IMR-90 (cell line): ENCODE results near the gene KLF18. TPM values are rescaled to one million over a fixed set of nuclear protein-coding genes. Genes with fewer than 3 reads are reported as not detected.

Experiments used
- ATAC-seq: fragments of 200-7000 bp; cut with Tn5 transposase; 2 replicates; pipeline ENCODE4 v1.9.1; 2020; ENCODE audit warnings: low read depth, mild to moderate bottlenecking, moderate library complexity
- BruUV-seq: library from RNA; stranded (reverse); fragments of 400-500 nt; replicated peaks from 2 replicates; lab custom pipeline; 2021; lab: Mats Ljungman, UMichigan
- CTCF ChIA-PET: fragments of 300-600 bp; formaldehyde crosslinking; extraction: SDS; loops from one replicate; lab custom pipeline; 2021; ENCODE audit warnings: antibody characterized with exemption; lab: Yijun Ruan, JAX
- POLR2A ChIA-PET: fragments of 300-600 bp; sonication (Branson Sonifier 250); formaldehyde crosslinking; loops from one replicate; lab custom pipeline; 2022; ENCODE audit warnings: antibody characterized with exemption; ENCODE audit not compliant: unreplicated experiment; lab: Charles Lee
- DNase-seq: peaks from one replicate; pipeline ENCODE4 v3.0.0; 2013
- H2AFZ ChIP-seq: replicated peaks from 2 replicates; pipeline ENCODE3; 2013; ENCODE audit warnings: low read length, mild to moderate bottlenecking; ENCODE audit not compliant: poor library complexity
- H2AK5ac ChIP-seq: 2 replicates; pipeline ENCODE4 v1.6.1; 2013; ENCODE audit warnings: low read depth, low read length, inconsistent platforms
- H2AK9ac ChIP-seq: replicated peaks from 2 replicates; pipeline ENCODE3; 2013; ENCODE audit warnings: mild to moderate bottlenecking, low read depth, low read length, moderate library complexity; ENCODE audit not compliant: poor library complexity
- H2BK120ac ChIP-seq: 2 replicates; pipeline ENCODE4 v1.6.1; 2013; ENCODE audit warnings: low read depth, low read length, inconsistent platforms
- H2BK15ac ChIP-seq: 3 replicates; pipeline ENCODE4 v1.6.1; 2013; ENCODE audit warnings: low read depth, low read length, inconsistent platforms
- H2BK20ac ChIP-seq: 2 replicates; pipeline ENCODE4 v1.6.1; 2013; ENCODE audit warnings: low read depth, mild to moderate bottlenecking, inconsistent platforms, low read length, moderate library complexity
- H2BK5ac ChIP-seq: 2 replicates; pipeline ENCODE4 v1.6.1; 2013; ENCODE audit warnings: mild to moderate bottlenecking, low read depth, low read length, inconsistent platforms; ENCODE audit not compliant: poor library complexity, severe bottlenecking
- H3K14ac ChIP-seq: replicated peaks from 2 replicates; pipeline ENCODE4 v1.6.1; 2013; ENCODE audit warnings: low read depth, low read length, inconsistent platforms
- H3K18ac ChIP-seq: 2 replicates; pipeline ENCODE4 v1.6.1; 2013; ENCODE audit warnings: low read depth, low read length, control low read depth
- H3K23ac ChIP-seq: 2 replicates; pipeline ENCODE4 v1.6.1; 2013; ENCODE audit warnings: low read depth, low read length, inconsistent platforms
- H3K27ac ChIP-seq: 2 replicates; pipeline ENCODE4 v1.5.1; 2013; ENCODE audit warnings: mild to moderate bottlenecking, control low read depth, low read length; ENCODE audit not compliant: insufficient read depth
- H3K27me3 ChIP-seq: 2 replicates; pipeline ENCODE4 v1.6.1; 2013; ENCODE audit warnings: low read length; ENCODE audit not compliant: control insufficient read depth, insufficient read depth
- H3K36me3 ChIP-seq: 2 replicates; pipeline ENCODE4 v1.6.1; 2013; ENCODE audit warnings: low read length, mixed read lengths; ENCODE audit not compliant: control insufficient read depth, insufficient read depth
- H3K4ac ChIP-seq: 2 replicates; pipeline ENCODE4 v1.6.1; 2013; ENCODE audit warnings: low read depth, low read length, inconsistent platforms
- H3K4me1 ChIP-seq: 2 replicates; pipeline ENCODE4 v1.6.1; 2013; ENCODE audit warnings: low read length, mixed read lengths; ENCODE audit not compliant: control insufficient read depth, insufficient read depth
- H3K4me2 ChIP-seq: 2 replicates; pipeline ENCODE4 v1.6.1; 2013; ENCODE audit warnings: low read depth, mild to moderate bottlenecking, control low read depth, low read length, moderate library complexity
- H3K4me3 ChIP-seq: 2 replicates; pipeline ENCODE4 v1.5.1; 2013; ENCODE audit warnings: low read depth, mild to moderate bottlenecking, control low read depth, low read length, moderate library complexity; ENCODE audit not compliant: insufficient read depth
- H3K56ac ChIP-seq: 2 replicates; pipeline ENCODE4 v1.6.1; 2013; ENCODE audit warnings: low read length, inconsistent platforms; ENCODE audit not compliant: insufficient read depth; ENCODE audit errors: extremely low read depth
- H3K79me1 ChIP-seq, 2 experiments: 2 replicates each; pipeline ENCODE4 v1.6.1; 2013; ENCODE audit warnings: low read length in 2 of 2, inconsistent platforms in 1 of 2, low read depth in 1 of 2
- H3K9ac ChIP-seq: 2 replicates; pipeline ENCODE4 v1.6.1; 2013; ENCODE audit warnings: low read depth, low read length, control low read depth
- H3K9me1 ChIP-seq: 2 replicates; pipeline ENCODE4 v1.6.1; 2013; ENCODE audit warnings: low read length, inconsistent platforms; ENCODE audit not compliant: insufficient read depth
- H3K9me3 ChIP-seq: 2 replicates; pipeline ENCODE4 v1.6.1; 2013; ENCODE audit warnings: low read length; ENCODE audit not compliant: control insufficient read depth, insufficient read depth
- H4K20me1 ChIP-seq: 2 replicates; pipeline ENCODE4 v1.6.1; 2013; ENCODE audit warnings: low read length, inconsistent platforms; ENCODE audit not compliant: insufficient read depth
- H4K5ac ChIP-seq: 2 replicates; pipeline ENCODE4 v1.6.1; 2013; ENCODE audit warnings: mild to moderate bottlenecking, low read depth, low read length, control low read depth
- H4K8ac ChIP-seq, 2 experiments: 2 replicates each; pipeline ENCODE4 v1.6.1; 2013; ENCODE audit warnings: low read depth in 2 of 2, low read length in 2 of 2, control low read depth in 1 of 2, inconsistent platforms in 1 of 2
- H4K91ac ChIP-seq: 2 replicates; pipeline ENCODE4 v1.6.1; 2013; ENCODE audit warnings: low read depth, low read length, inconsistent platforms; ENCODE audit not compliant: insufficient read depth
- CHD1 ChIP-seq: IDR thresholded peaks from 2 replicates; pipeline ENCODE4 v1.6.1; 2012; ENCODE audit warnings: low read depth, low read length, improper control_type of control experiment
- MAFK ChIP-seq: IDR thresholded peaks from 2 replicates; pipeline ENCODE4 v1.6.1; 2012; ENCODE audit warnings: low read depth, low read length, improper control_type of control experiment
- MAZ ChIP-seq: IDR thresholded peaks from 2 replicates; pipeline ENCODE4 v1.6.1; 2012; ENCODE audit warnings: low read depth, mild to moderate bottlenecking, low read length, improper control_type of control experiment, moderate library complexity, borderline replicate concordance
- MXI1 ChIP-seq: IDR thresholded peaks from 2 replicates; pipeline ENCODE4 v1.6.1; 2012; ENCODE audit warnings: low read depth, mild to moderate bottlenecking, low read length, moderate library complexity, borderline replicate concordance
- POLR2A ChIP-seq: IDR thresholded peaks from 2 replicates; pipeline ENCODE4 v1.6.1; 2012; ENCODE audit warnings: mild to moderate bottlenecking, low read depth, low read length
- RAD21 ChIP-seq: IDR thresholded peaks from 2 replicates; pipeline ENCODE4 v1.6.1; 2012; ENCODE audit warnings: low read length, improper control_type of control experiment
- WGBS, 2 experiments: methylation state at CpG; one replicate each; pipeline versions ENCODE4 v1.1.5 to v1.1.7; 2013; ENCODE audit warnings: missing lambda C conversion rate in 2 of 2; ENCODE audit not compliant: insufficient read length in 1 of 2; ENCODE audit errors: extremely low coverage in 2 of 2; 5-methylcytosine and 5-hydroxymethylcytosine counted together
- dilution Hi-C: fragments of 300-500 bp; cut with HindIII; formaldehyde crosslinking; loops from one replicate; pipeline ENCODE4 v1.14.3; 2018; ENCODE audit warnings: low sequenced_read_pairs; ENCODE audit not compliant: unreplicated experiment
- in situ Hi-C: fragments of 300-500 bp; cut with MboI; formaldehyde crosslinking; loops from 3 replicates; pipeline ENCODE4 v1.14.3; 2019; ENCODE audit warnings: low sequenced_read_pairs, inconsistent platforms, mixed read lengths
- intact Hi-C: fragments of 100-400 bp; cut with micrococcal nuclease; formaldehyde crosslinking; loops from 2 replicates; pipeline ENCODE4 v1.10.0; 2022
- polyA plus RNA-seq, 3 experiments: library from polyadenylated mRNA; depleted of rRNA; stranded (reverse); fragments of >200 nt; gene quantifications; 2 replicates each; pipeline ENCODE4 v1.2.3, GENCODE V29; 2012; ENCODE audit warnings: low replicate concordance in 1 of 3
- total RNA-seq: library from RNA; depleted of rRNA; stranded (reverse); fragments of >200 nt; gene quantifications from 2 replicates; pipeline ENCODE4 v1.2.3, GENCODE V29; 2012
- TF ChIP-seq, protein P1 (sequence below): fragments of 150-350 bp; IDR thresholded peaks from 2 replicates; pipeline ENCODE4 v1.6.1; 2016; ENCODE audit warnings: low read depth, mild to moderate bottlenecking, low read length, moderate library complexity, borderline replicate concordance
- TF ChIP-seq, protein P2 (sequence below): fragments of 150-350 bp; IDR thresholded peaks from 2 replicates; pipeline ENCODE4 v1.6.1; 2017; ENCODE audit warnings: mild to moderate bottlenecking, antibody characterized with exemption, low read length, low read depth
- TF ChIP-seq, protein P3 (sequence below): conservative IDR thresholded peaks from 2 replicates; pipeline ENCODE4 v1.5.1; 2012; ENCODE audit warnings: mild to moderate bottlenecking, low read depth, low read length, improper control_type of control experiment

KLF18 gene
- total and polyA plus RNA-seq, 2 of the 4 experiments (the other 2 are of a cell fraction): not detected

DNA sequence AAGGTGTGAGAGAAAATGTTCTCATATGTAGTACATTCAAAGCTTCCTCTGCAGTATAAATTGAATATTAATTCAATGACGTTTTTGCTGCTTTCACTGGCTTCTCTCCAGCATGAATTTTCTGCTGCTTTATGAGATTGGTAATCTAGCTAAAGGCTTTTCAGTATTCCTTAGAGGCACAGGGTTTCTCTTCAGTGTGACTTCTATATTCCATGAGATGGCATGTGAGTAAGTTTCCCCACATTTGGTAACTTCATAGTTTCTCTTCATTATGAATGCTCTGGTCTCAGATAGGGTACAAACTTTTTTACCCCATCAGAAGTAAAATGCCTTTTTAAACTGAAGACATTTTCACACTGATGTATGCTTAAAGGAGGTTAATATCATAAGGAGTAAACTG, 10.4 kb upstream of the KLF18 start:
- no peak overlapping the region for H3K9ac ChIP-seq
- H3K4me2 ChIP-seq: no peak overlapping the region
- dilution Hi-C loops: no loop called here
- H4K20me1 ChIP-seq: no peaks in the 10 kb centered on the region
- no peak overlapping the region for H4K5ac ChIP-seq
- H3K9me3 ChIP-seq: no peaks in the 10 kb centered on the region
- no peak overlapping the region for H4K91ac ChIP-seq
- no peaks in the 10 kb centered on the region for H3K36me3 ChIP-seq
- no peak overlapping the region for H3K27ac ChIP-seq
- ChIA-PET POLR2A (interaction anchor here (0.7 kb wide), 1 partner anchor 18 kb away, joined by 4 read pairs; no protein-coding TSS in a partner anchor), CTCF (no interaction called here)
- TF ChIP-seq, protein P1, sequence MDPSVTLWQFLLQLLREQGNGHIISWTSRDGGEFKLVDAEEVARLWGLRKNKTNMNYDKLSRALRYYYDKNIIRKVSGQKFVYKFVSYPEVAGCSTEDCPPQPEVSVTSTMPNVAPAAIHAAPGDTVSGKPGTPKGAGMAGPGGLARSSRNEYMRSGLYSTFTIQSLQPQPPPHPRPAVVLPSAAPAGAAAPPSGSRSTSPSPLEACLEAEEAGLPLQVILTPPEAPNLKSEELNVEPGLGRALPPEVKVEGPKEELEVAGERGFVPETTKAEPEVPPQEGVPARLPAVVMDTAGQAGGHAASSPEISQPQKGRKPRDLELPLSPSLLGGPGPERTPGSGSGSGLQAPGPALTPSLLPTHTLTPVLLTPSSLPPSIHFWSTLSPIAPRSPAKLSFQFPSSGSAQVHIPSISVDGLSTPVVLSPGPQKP: no peak
- TF ChIP-seq CHD1 (no peak), MXI1 (no peak), RAD21 (no peak), MAZ (no peak), POLR2A (no peak), MAFK (no peak)
- TF ChIP-seq, protein P2, sequence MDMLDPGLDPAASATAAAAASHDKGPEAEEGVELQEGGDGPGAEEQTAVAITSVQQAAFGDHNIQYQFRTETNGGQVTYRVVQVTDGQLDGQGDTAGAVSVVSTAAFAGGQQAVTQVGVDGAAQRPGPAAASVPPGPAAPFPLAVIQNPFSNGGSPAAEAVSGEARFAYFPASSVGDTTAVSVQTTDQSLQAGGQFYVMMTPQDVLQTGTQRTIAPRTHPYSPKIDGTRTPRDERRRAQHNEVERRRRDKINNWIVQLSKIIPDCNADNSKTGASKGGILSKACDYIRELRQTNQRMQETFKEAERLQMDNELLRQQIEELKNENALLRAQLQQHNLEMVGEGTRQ: no peak
- TF ChIP-seq, protein P3, sequence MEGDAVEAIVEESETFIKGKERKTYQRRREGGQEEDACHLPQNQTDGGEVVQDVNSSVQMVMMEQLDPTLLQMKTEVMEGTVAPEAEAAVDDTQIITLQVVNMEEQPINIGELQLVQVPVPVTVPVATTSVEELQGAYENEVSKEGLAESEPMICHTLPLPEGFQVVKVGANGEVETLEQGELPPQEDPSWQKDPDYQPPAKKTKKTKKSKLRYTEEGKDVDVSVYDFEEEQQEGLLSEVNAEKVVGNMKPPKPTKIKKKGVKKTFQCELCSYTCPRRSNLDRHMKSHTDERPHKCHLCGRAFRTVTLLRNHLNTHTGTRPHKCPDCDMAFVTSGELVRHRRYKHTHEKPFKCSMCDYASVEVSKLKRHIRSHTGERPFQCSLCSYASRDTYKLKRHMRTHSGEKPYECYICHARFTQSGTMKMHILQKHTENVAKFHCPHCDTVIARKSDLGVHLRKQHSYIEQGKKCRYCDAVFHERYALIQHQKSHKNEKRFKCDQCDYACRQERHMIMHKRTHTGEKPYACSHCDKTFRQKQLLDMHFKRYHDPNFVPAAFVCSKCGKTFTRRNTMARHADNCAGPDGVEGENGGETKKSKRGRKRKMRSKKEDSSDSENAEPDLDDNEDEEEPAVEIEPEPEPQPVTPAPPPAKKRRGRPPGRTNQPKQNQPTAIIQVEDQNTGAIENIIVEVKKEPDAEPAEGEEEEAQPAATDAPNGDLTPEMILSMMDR: no peak
- in situ Hi-C loops: no loop called here
- ATAC-seq (no peak), DNase-seq (no peak)
- no peak overlapping the region for H2BK20ac ChIP-seq
- H4K8ac ChIP-seq: no peak overlapping the region
- no peaks in the 10 kb centered on the region for H3K9me1 ChIP-seq
- H2BK120ac ChIP-seq: no peak overlapping the region
- intact Hi-C loops: no loop called here
- no TSS peak for BruUV-seq
- no peak overlapping the region for H2BK5ac ChIP-seq
- WGBS, 2 experiments: no CpG with 5 or more reads among the region's 1 CpG
- no peak overlapping the region for H2AK5ac ChIP-seq
- no peak overlapping the region for H3K4me3 ChIP-seq
- H2AK9ac ChIP-seq: no peak overlapping the region
- no peak overlapping the region for H3K4ac ChIP-seq
- H3K27me3 ChIP-seq: peaks cover 5% of the 10 kb centered on the region
- no peak overlapping the region for H3K18ac ChIP-seq
- H2BK15ac ChIP-seq: no peak overlapping the region
- H3K56ac ChIP-seq: no peak overlapping the region
- H3K4me1 ChIP-seq: no peaks in the 10 kb centered on the region
- H2AFZ ChIP-seq: no peak overlapping the region
- H3K23ac ChIP-seq: no peak overlapping the region
- H3K79me1 ChIP-seq: no peaks in the 10 kb centered on the region
- no peak overlapping the region for H3K14ac ChIP-seq
